ENCODE data around the gene ZNF101. TPM values are rescaled to one million over a fixed set of nuclear protein-coding genes. Genes with fewer than 3 reads are reported as not detected.

The ZNF101 gene
- polyA plus RNA-seq, 1 donor from 2014 or later = 12.2 TPM

- Histone ChIP-seq H3K4me2 (ENCODE audit: low read length) (no peak overlapping the region), H3K9me3 (ENCODE audit: low read length) (peaks cover 12% of the 10 kb centered on the region), H3K4me3 (ENCODE audit: low read length) (no peak overlapping the region), H3F3A (ENCODE audit: insufficient read depth, low read length, poor library complexity, severe bottlenecking) (no peaks in the 10 kb centered on the region), H3K27me3 (ENCODE audit: insufficient read depth, low read depth, low read length) (no peaks in the 10 kb centered on the region), H3K36me3 (ENCODE audit: insufficient read depth, low read length) (peaks cover 9% of the 10 kb centered on the region), H3K9me2 (ENCODE audit: insufficient read depth, low read length) (no peaks in the 10 kb centered on the region), H3K27ac (ENCODE audit: low read length) (no peak overlapping the region), H2AFZ (ENCODE audit: low read depth, low read length) (no peak overlapping the region), H3K9ac (ENCODE audit: low read length) (no peak overlapping the region), H4K20me1 (ENCODE audit: insufficient read depth) (no peaks in the 10 kb centered on the region), H3K79me2 (replicated peaks; ENCODE audit: insufficient read depth, low read length) (peaks cover 68% of the 10 kb centered on the region)
- TF ChIP-seq REST (IDR thresholded peaks at IDR 0.05; ENCODE audit: borderline replicate concordance) (no peak), SMC3 (conservative IDR thresholded peaks at IDR 0.05; ENCODE audit: poor library complexity) (no peak), EP300 (conservative IDR thresholded peaks at IDR 0.05; ENCODE audit: poor library complexity, severe bottlenecking) (no peak), RAD21 (conservative IDR thresholded peaks at IDR 0.05) (no peak), POLR2AphosphoS5 (IDR thresholded peaks at IDR 0.05) (no peak), TAF1 (IDR thresholded peaks at IDR 0.05; ENCODE audit: low read depth) (no peak), EZH2 (IDR thresholded peaks at IDR 0.05; ENCODE audit: borderline replicate concordance, insufficient read depth, low read length, poor library complexity, severe bottlenecking) (no peak), MXI1 (conservative IDR thresholded peaks at IDR 0.05; ENCODE audit: poor library complexity, severe bottlenecking) (no peak)
- TF ChIP-seq, protein P1, sequence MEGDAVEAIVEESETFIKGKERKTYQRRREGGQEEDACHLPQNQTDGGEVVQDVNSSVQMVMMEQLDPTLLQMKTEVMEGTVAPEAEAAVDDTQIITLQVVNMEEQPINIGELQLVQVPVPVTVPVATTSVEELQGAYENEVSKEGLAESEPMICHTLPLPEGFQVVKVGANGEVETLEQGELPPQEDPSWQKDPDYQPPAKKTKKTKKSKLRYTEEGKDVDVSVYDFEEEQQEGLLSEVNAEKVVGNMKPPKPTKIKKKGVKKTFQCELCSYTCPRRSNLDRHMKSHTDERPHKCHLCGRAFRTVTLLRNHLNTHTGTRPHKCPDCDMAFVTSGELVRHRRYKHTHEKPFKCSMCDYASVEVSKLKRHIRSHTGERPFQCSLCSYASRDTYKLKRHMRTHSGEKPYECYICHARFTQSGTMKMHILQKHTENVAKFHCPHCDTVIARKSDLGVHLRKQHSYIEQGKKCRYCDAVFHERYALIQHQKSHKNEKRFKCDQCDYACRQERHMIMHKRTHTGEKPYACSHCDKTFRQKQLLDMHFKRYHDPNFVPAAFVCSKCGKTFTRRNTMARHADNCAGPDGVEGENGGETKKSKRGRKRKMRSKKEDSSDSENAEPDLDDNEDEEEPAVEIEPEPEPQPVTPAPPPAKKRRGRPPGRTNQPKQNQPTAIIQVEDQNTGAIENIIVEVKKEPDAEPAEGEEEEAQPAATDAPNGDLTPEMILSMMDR (IDR thresholded peaks at IDR 0.05; ENCODE audit: poor library complexity, severe bottlenecking) = no peak
These were observed 51.2 kb downstream of the ZNF101 start for GRCh38 chr19:19719798-19720197.

DNA sequence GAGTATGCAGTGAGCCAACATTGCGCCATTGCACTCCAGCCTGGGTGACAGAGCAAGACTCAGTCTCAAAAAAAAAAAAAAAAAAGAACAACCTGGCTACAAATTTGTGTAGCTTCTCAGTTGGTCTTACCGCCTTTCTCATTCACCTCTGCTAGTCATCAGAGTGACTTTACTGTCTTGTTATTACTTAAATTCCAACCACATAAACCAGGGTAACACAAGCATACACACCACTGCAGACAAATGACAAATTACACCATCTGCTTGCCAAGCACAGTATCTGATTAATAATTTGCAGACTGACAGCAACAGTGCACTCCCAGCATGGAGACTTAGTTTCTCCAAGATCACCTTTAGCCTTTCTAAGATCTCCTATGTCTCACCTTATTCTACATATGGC, 53.3 kb downstream of the ZNF101 start:
- H2AFZ ChIP-seq (ENCODE audit: low read depth, low read length) = no peak overlapping the region
- no peaks in the 10 kb centered on the region for H3K27me3 ChIP-seq (ENCODE audit: insufficient read depth, low read depth, low read length)
- no peaks in the 10 kb centered on the region for H3K36me3 ChIP-seq (ENCODE audit: insufficient read depth, low read length)
- H4K20me1 ChIP-seq (ENCODE audit: insufficient read depth) = no peaks in the 10 kb centered on the region
- no peak for TF ChIP-seq EZH2 (IDR thresholded peaks at IDR 0.05; ENCODE audit: borderline replicate concordance, insufficient read depth, low read length, poor library complexity, severe bottlenecking)
- no peak for TF ChIP-seq REST (IDR thresholded peaks at IDR 0.05; ENCODE audit: borderline replicate concordance)
- no peak for TF ChIP-seq SMC3 (conservative IDR thresholded peaks at IDR 0.05; ENCODE audit: poor library complexity)
- TF ChIP-seq POLR2AphosphoS5 (IDR thresholded peaks at IDR 0.05) = no peak
- no peak for TF ChIP-seq EP300 (conservative IDR thresholded peaks at IDR 0.05; ENCODE audit: poor library complexity, severe bottlenecking)
- TF ChIP-seq, protein P1 (IDR thresholded peaks at IDR 0.05; ENCODE audit: poor library complexity, severe bottlenecking) = no peak
- no peak for TF ChIP-seq MXI1 (conservative IDR thresholded peaks at IDR 0.05; ENCODE audit: poor library complexity, severe bottlenecking)
- TF ChIP-seq TAF1 (IDR thresholded peaks at IDR 0.05; ENCODE audit: low read depth) = no peak
- no peak for TF ChIP-seq RAD21 (conservative IDR thresholded peaks at IDR 0.05)
- no peak overlapping the region for H3K4me3 ChIP-seq (ENCODE audit: low read length)
- H3K79me2 ChIP-seq (replicated peaks; ENCODE audit: insufficient read depth, low read length) = peaks cover 47% of the 10 kb centered on the region
- H3K4me2 ChIP-seq (ENCODE audit: low read length) = no peak overlapping the region
- H3K9ac ChIP-seq (ENCODE audit: low read length) = no peak overlapping the region
- no peaks in the 10 kb centered on the region for H3K9me2 ChIP-seq (ENCODE audit: insufficient read depth, low read length)
- no peaks in the 10 kb centered on the region for H3F3A ChIP-seq (ENCODE audit: insufficient read depth, low read length, poor library complexity, severe bottlenecking)
- peaks cover 9% of the 10 kb centered on the region for H3K9me3 ChIP-seq (ENCODE audit: low read length)
- H3K27ac ChIP-seq (ENCODE audit: low read length) = no peak overlapping the region
